NCI-H187 (cell line): ENCODE results near the gene ZNF266.

ENCODE experiments used
- DNase-seq, 2 experiments: peaks; one replicate each; lab custom pipeline; 2025; lab: John Stamatoyannopoulos, UW

Gene ZNF266

DNA sequence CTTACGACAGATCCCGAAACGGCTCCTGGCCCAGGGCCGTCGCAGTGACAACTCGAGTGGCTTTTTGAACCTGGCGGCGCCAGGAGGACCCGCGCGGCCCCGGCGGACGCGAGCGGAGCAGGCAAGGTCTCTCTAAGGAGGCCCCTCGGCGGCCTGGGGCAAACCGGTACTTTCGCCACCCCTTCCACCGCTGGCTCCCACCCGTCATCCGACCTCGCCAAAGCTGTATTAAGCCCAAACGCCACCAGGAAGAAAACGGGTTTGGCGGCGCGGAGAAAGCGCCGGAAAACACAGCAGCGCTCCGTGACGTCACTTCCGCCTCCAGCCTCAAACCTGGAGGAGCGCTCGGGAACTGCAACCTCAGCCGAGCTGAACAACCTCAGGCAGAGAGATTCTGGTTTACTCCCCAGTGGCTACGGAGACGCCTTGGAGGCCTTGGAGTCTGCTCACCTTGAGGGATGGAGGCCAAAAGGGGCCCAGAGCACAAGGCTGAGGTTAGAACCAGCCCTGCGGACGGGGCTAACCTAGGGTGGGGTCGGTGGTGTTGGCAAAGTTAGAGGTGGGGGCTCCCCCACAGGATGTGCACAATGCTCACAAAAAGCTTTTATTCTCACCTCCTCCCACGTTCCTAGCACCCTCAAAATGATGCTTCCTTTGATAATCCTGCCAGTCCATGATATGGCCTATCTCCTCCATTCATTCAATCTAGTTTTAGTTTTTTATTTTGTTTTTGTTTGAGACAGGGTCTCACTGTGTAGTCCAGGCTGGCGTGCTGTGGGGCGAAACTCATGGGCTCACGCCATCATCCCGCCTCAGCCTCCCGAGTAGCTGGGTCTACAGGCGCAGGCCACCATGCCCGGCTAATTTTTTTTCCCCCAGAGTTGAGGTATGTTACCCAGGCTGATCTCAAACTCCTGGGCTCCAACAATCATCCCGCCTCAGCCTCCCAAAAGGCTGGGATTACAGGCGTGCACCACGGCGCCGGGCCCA lies at the start of gene ZNF266:
Gene ZNF266, minus strand, starts transcription at position 295 of the 990 bp plus-strand sequence. CDS start 15,484 bp downstream, outside the sequence.
- peak; percentile 29 to 35 for DNase-seq

DNA sequence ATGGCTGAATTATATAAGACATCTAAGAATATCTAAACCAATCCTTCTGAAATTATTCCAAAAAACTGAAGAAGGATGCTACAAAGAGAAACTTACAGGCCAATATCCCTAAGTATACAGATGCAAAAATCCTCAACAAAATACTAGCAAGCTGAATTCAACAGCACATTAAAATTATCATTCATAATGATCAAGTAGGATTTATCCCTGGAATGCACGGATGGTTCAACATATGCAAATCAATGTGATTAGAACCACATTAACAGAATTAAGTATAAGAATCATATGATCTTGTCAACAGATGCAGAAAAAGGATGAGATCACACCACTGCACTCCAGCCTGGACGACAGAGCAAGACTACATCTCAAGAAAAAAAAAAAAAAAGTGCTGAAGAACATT lies 49.8 kb upstream of the ZNF266 start:
- no peak for DNase-seq

DNA sequence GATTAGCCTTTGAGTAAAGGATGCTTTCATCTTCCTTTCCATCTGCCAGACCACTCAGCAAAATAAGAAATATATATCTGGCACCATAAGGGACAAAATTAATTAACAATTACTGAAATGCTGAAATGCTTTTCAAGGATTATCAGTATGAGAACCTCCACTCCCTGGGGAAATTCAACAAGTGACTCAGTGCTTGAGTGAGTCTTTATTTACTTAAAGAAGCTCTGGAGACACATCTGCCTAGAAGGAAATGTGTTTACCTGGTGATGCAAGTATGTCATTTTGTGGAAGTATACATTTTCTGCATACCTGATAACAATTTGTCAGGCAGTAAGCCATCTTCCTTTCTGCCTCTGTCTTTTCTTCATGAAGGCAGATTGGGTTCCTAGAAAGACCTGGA lies 39.6 kb upstream of the ZNF266 start:
- no peak for DNase-seq

DNA sequence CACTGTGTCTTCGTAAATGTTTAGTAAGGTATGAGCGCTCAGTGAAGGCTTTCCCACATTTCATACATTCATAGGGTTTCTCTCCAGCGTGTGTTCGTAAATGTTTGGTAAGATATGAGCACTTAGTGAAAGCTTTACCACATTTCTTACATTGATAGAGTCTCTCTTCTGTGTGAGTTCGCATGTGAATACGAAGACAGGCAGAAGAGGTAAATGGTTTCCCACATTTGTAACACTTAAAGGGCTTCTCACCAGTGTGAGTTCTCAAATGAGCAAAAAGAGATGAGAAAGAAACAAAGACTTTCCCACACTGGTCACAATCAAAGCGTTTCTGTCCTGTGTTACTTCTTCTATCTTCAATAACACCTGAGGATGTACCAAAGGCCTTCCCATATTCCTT lies 31.8 kb upstream of the ZNF266 start:
- DNase-seq: no peak

DNA sequence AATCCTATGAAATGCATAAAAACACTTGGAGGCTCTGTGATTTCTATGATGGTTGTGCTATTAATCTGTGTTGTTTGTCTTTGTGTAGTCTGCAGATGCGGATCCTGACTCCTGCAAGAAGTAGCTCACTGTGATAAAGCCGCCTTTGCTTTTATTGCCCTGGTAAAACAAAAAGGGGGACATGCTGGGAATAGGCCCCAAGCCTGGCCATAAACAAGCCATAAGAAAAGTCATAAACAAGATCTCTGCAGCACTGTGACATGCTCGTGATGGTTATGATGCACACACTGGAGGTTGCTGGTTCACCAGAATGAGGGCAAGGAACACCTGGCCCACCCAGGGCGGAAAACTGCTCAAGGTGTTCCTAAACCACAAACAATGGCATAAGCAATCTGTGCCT lies 26.6 kb upstream of the ZNF266 start:
- no peak for DNase-seq

DNA sequence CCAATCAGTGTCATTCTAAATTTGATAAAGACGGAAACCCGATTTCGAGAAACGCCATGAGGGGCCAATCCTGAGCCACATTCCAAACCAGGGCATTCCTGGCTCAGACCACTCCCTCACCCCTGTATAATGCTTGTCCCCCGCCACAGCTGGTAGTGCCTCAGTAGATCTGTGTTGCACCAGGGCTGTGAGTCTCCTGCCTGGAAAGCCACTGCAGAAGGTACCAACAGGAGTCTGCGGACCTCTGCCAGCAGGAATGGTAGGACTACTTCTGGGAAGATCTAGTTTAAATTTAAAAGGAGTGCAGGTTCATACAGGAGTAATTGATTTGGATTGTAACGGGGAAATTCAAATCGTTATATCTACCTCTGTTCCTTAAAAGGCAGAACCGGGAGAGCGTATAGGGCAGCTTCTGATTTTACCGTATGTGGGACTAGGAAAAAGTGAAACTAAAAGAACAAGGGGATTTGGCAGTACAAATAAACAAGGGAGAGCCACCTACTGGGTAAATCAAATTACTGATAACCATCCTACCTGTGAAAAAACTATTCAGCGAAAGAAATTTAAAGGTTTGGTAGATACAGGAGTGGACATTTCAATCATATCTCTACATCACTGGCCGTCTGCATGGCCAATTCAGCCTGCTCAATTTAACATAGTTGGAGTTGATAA lies 20.8 kb upstream of the ZNF266 start:
- no peak for DNase-seq

DNA sequence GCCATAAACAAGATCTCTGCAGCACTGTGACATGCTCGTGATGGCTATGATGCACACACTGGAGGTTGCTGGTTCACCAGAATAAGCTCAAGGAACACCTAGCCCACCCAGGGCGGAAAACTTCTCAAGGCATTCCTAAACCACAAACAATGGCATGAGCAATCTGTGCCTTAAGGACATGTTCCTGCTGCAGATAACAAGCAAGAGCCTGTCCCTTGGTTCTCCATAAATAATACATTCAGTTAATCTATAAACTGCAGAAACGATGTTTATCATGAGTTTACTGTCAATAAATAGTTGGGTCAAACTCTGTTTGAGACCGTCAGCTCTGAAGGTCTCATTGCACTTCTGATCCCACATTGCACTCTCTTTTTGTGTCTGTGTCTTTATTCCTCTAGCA lies 18.6 kb upstream of the ZNF266 start:
- DNase-seq: no peak

DNA sequence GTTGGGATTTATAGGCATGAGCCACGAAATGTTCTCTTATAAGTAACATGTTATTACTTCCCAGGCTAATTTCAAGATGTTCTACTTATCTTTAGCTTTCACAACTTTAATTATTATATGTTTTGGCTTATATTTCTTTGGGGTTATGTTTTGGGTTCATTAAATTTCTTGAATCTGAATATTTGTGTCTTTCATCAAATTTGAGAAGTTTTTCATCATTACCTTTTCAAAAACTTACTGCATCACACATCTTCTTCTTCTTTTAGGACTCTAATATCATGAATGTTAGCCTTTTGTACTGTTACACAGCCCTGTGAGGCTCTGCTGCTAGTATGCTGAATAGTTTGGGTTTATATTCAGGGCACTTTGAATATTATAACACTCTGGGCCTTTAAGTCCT lies 9.7 kb upstream of the ZNF266 start:
- DNase-seq: no peak

DNA sequence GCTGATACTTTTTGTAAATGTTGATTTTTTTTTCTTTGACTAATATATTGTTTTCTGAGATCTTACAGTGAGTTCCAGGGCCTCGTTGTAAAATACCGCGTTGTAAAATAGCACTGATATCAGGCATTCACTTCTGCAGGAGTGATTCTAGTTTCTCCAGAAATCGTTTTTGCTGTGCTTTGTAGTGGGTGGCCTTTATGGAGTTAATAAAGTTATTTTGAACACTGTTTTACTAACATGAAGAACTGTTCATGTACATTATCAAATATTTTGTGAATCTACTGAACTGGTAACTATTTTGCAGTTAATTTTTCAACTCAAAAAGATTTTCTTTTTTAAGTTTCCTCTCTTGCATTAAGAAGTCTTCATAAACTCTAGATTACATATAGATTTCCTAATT lies 985 bp upstream of the ZNF266 start:
- DNase-seq: no peak

DNA sequence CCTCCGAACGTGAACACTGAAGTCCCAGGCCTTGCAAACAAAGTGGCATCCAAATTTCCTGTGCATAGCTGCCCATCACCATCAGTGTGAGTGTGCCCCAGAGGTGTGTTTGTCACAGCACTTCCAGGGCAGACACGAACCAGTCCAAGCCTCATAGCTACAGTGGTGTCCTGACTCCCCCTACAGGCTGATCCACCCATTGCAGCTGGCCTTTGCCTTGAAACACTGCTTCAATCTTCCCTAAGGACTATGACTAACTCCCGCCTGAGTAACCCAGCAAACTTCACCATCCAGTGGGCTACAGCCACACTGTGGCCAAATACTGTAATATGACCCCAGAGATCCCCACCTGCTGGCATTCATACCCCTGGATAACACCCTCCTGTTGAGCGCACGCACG lies 3.9 kb downstream of the ZNF266 start:
- DNase-seq: no peak

DNA sequence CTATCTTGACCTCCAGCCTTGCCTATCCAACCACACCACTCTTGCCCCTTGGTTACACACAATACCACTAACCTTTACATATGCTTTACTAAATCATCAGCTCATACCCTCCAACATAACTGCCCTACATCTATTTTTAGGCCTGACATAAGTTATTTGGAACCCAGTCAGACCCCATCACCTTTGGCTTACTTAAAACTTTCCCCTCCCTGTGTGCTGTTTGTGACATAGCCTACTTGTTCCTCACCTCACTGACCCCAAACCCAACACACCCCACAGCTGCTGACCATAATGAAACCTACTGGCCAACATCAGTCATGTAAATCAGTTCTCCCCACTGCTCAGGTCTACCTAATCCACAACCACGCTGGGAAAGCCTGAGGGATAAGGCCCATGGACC lies 4.9 kb downstream of the ZNF266 start:
- DNase-seq: no peak

DNA sequence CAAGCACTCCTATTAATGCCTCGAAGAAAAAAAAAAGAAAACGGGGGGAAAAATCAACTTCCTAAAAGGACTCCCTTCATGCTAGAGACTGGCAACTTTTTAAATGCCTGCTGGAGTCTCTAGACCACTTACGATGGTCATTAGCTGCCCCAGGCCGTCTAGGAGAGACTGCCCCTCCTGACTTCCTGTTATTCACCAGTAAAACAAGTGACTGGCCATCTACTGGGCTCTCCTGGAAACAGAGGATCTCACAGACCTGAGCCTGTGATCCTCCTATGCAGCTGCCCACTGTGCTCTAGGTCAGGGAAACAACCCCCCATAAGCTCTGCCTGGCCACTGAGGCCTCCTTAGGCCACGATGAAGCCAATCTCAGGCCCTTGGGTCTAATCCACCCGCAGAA lies 7.4 kb downstream of the ZNF266 start:
- DNase-seq: no peak

DNA sequence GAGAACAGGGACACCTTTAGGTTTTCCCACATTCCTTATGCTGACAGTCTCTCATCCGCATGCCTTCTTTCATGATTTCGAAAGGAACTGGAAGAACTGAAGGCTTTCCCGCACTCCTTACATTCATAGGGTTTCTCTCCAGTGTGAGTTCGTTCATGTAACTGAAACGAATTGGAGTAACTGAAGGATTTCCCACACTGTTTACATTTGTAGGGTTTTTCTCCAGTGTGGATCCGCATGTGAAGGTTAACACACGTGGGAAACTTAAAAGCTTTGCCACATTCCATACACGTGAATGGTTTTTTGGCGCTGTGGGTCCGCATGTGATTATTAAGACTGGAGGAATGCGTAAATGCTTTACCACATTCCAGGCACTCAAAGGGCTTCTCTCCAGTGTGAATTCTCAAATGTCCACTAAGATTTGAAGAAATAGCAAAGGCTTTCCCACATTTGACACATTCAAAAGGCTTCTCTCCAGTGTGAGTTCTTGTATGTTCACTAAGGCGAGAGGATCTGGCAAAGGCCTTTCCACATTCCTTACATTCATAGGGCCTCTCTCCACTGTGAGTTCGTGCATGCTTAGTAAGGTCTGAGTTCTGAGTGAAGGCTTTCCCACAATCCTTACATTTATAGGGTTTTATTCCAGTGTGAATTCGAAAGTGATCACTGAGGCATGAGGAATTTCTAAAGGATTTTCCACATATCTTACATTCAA lies 22.0 kb downstream of the ZNF266 start:
- no peak for DNase-seq

DNA sequence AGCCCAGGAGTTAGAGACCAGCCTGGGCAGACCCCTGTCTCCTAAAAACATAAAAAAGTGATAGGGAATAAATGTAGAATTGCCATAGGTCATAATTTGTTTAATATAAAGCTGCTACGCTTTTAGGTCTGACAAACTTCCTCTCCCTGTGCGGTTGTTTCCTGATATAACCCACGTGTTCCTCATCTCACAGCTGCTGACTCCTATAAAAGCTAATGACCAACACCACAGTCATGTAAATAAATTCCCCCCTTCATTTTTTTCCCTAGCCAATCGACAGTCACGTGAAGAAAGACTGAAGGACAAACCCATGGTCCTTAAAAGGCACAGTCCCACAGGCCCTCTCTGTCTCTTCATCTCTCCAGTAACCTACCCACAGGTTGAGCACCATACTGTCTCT lies 27.5 kb downstream of the ZNF266 start:
- no peak for DNase-seq

DNA sequence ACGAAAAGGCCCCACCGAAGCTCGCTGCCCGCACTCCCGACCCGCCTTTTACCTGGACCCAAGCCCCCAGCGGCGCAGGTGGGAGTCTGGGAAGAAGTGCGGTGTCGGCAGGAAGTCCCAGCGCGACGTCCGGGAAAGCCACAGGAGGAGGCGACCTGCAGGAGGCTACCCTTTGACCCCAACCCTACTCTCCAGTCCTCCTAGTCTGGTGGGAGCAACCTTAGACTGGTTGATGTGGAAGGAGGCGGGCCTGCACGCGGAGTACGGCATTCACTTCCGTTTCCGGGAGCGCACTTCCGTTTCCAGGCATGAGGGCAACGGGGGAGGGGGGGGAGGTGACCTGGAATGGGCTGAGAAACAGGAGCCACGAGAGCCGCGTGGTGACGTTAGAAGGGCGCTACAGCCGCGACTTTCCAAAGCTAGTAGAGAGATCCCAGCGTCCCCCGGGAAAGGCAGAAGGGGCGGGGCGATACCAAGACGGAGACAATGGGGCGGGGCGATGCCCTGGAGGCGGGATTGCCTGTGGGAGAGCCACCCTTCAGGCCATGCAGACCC lies 28.5 kb downstream of the ZNF266 start:
- no peak for DNase-seq

DNA sequence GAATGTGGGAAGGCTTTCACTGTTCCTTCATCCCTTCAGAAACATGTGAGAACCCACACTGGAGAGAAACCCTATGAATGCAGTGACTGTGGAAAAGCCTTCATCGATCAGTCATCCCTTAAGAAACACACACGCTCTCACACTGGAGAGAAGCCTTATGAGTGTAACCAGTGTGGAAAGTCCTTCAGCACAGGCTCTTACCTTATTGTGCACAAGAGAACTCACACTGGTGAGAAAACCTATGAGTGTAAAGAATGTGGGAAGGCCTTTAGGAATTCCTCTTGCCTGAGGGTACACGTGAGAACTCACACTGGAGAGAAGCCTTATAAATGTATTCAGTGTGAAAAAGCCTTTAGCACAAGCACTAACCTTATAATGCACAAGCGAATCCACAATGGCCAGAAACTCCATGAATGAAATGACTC lies 54.0 kb downstream of the ZNF266 start:
- no peak for DNase-seq

DNA sequence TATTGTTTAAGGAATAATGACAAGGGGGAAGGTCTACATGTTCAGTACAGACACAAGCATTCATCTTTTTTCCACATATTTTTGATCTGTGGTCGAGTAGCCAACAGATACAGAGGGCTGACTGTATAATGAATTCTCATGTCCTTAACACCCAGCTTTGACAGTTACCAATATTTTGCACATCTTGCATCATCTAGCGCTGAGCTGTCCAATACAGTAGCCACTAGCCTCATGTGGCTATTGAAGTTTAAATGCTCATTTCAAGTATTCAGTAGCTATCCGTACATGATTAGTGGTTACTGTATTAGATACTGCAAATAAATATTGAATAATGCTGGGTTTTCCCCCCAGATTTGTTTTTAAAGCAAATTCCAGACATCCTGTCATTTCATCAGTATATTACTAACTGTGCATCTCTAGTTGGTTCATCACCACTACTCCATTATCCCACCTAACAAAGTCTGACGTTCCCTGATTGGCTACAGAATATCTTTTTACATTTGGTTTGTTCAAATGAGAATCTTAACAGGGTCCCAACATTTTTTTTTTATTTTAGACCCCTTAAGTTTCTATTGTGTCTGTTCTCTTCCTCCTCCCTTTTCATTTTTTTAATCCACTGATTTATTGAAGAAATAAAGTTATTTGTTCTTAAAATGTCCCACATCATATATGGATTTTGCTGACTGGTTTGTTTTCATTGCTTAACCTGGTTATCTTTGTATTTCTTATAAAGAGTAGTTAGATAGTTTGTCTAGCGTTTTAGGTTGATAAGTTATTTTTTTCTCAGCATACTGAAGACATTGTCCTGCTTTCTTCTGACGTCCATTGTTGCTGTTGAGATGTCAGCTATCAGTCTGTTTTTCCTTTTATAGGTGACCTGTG lies 64.4 kb downstream of the ZNF266 start:
- DNase-seq: no peak

DNA sequence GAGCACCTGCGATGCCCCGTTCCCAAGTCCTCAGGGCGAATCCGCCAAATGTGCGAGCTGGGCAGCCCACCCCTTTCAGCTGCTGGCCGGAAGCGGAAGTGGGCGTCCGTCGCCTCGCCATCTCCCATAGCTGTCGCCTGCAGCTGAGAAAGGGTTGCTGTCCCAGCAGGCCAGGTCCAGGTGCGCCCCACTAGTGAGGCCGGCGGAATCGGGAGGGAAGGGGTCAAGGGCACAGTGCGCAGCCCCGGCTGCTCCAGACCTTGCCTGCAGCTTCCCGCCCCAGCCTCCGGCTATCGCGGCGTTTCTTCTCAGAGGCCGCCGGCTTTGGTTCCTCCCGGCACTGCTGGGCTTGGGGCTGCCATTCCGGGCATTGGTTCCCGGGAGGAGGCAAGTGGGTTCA lies 72.5 kb downstream of the ZNF266 start, which contains the start of gene ZNF177:
Gene ZNF177, plus strand, starts transcription at position 109 of the 400 bp plus-strand sequence. CDS start 15,299 bp downstream, outside the sequence.
- DNase-seq: no peak
